ENCODE measurements around the gene GALNTL6.
"Not testable (repeated sequence)": the region's sequence is repeated elsewhere in the genome, so short reads cannot be mapped to it uniquely, and the experiment has no call there.

Gene GALNTL6

DNA sequence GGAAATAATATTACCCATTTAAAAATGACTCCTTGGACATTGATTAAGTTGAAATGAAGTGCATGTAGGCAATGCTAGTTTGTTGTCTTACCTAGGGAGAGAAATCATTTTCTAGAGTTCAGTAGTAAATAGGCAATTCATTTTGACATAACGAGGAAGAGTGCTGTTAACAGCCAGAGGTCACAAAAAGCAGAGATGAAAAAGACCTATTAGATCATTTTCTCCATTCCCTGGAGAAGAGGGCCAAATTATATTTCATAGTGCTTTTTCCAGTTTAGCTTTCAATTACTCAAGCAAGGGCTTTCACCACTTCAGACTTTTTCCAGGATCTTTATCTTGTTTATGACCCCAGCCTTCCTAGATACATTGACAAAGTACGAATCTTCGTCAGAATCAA is 981.1 kb downstream of the GALNTL6 start:
- Histone ChIP-seq H3K27me3 (ENCODE audit: insufficient read depth, low read length, poor library complexity, severe bottlenecking) (no peaks in the 10 kb centered on the region), H3K9me3 (ENCODE audit: insufficient read depth, low read depth, low read length) (no peaks in the 10 kb centered on the region), H3K9ac (ENCODE audit: low read depth, low read length, poor library complexity, severe bottlenecking) (no peak overlapping the region), H2AFZ (ENCODE audit: low read length) (no peak overlapping the region), H3K4me2 (ENCODE audit: low read depth, low read length, poor library complexity, severe bottlenecking) (no peak overlapping the region), H4K20me1 (ENCODE audit: insufficient read depth, low read length, poor library complexity, severe bottlenecking) (no peaks in the 10 kb centered on the region), H3K36me3 (ENCODE audit: insufficient read depth, low read length) (no peaks in the 10 kb centered on the region), H3K9me2 (replicated peaks; ENCODE audit: low read depth, low read length) (no peaks in the 10 kb centered on the region), H3K4me3 (ENCODE audit: low read length, poor library complexity, severe bottlenecking) (no peak overlapping the region), H3K4me1 (ENCODE audit: insufficient read depth, low read length, poor library complexity, severe bottlenecking) (no peaks in the 10 kb centered on the region), H3K79me2 (ENCODE audit: insufficient read depth, low read length) (no peaks in the 10 kb centered on the region), H3F3A (ENCODE audit: low read depth) (no peaks in the 10 kb centered on the region)
- TF ChIP-seq EZH2phosphoT487 (IDR thresholded peaks at IDR 0.05; ENCODE audit: borderline replicate concordance), result no peak
- TF ChIP-seq, protein P1, sequence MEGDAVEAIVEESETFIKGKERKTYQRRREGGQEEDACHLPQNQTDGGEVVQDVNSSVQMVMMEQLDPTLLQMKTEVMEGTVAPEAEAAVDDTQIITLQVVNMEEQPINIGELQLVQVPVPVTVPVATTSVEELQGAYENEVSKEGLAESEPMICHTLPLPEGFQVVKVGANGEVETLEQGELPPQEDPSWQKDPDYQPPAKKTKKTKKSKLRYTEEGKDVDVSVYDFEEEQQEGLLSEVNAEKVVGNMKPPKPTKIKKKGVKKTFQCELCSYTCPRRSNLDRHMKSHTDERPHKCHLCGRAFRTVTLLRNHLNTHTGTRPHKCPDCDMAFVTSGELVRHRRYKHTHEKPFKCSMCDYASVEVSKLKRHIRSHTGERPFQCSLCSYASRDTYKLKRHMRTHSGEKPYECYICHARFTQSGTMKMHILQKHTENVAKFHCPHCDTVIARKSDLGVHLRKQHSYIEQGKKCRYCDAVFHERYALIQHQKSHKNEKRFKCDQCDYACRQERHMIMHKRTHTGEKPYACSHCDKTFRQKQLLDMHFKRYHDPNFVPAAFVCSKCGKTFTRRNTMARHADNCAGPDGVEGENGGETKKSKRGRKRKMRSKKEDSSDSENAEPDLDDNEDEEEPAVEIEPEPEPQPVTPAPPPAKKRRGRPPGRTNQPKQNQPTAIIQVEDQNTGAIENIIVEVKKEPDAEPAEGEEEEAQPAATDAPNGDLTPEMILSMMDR (conservative IDR thresholded peaks at IDR 0.05; ENCODE audit: low read length), result no peak

DNA sequence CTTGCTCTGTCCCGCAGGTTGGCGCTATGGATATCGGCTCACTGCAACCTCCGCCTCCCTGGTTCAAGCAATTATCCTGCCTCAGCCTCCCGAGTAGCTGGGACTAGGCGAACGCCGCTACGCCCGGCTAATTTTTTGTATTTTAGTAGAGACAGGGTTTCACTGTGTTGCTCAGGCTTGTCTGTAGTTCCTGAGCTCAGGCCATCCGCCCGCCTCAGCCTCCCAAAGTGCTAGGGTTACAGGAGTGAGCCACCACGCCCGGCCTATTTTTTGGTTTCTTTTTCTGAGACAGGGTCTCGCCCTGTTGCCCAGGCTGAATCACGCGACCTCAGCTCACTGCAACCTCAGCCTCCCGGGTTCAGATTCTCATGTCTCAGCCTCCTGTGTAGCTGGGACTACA is 984.1 kb downstream of the GALNTL6 start:
- H3K4me2 ChIP-seq (ENCODE audit: low read depth, low read length, poor library complexity, severe bottlenecking); H3K36me3 ChIP-seq (ENCODE audit: insufficient read depth, low read length): not testable (repeated sequence)

GRCh38 chr4:172802032-172802431 is 988.8 kb downstream of the GALNTL6 start:
- Histone ChIP-seq H3K4me3 (ENCODE audit: low read length, poor library complexity, severe bottlenecking) (no peak overlapping the region), H4K20me1 (ENCODE audit: insufficient read depth, low read length, poor library complexity, severe bottlenecking) (no peaks in the 10 kb centered on the region), H3K4me2 (ENCODE audit: low read depth, low read length, poor library complexity, severe bottlenecking) (no peak overlapping the region), H3K4me1 (ENCODE audit: insufficient read depth, low read length, poor library complexity, severe bottlenecking) (no peaks in the 10 kb centered on the region), H3K9me2 (replicated peaks; ENCODE audit: low read depth, low read length) (no peaks in the 10 kb centered on the region), H3K36me3 (ENCODE audit: insufficient read depth, low read length) (no peaks in the 10 kb centered on the region), H3K9ac (ENCODE audit: low read depth, low read length, poor library complexity, severe bottlenecking) (no peak overlapping the region), H3F3A (ENCODE audit: low read depth) (no peaks in the 10 kb centered on the region), H2AFZ (ENCODE audit: low read length) (no peak overlapping the region), H3K9me3 (ENCODE audit: insufficient read depth, low read depth, low read length) (no peaks in the 10 kb centered on the region), H3K27me3 (ENCODE audit: insufficient read depth, low read length, poor library complexity, severe bottlenecking) (no peaks in the 10 kb centered on the region), H3K79me2 (ENCODE audit: insufficient read depth, low read length) (no peaks in the 10 kb centered on the region)
- TF ChIP-seq, protein P1 (conservative IDR thresholded peaks at IDR 0.05; ENCODE audit: low read length), result no peak
- TF ChIP-seq EZH2phosphoT487 (IDR thresholded peaks at IDR 0.05; ENCODE audit: borderline replicate concordance), result no peak

More for the DNA sequence above, 984.1 kb downstream of the GALNTL6 start:
- H3F3A ChIP-seq (ENCODE audit: low read depth); H3K9ac ChIP-seq (ENCODE audit: low read depth, low read length, poor library complexity, severe bottlenecking); H3K4me3 ChIP-seq (ENCODE audit: low read length, poor library complexity, severe bottlenecking); H3K9me2 ChIP-seq (replicated peaks; ENCODE audit: low read depth, low read length); H3K79me2 ChIP-seq (ENCODE audit: insufficient read depth, low read length); H3K9me3 ChIP-seq (ENCODE audit: insufficient read depth, low read depth, low read length); H3K27me3 ChIP-seq (ENCODE audit: insufficient read depth, low read length, poor library complexity, severe bottlenecking); H4K20me1 ChIP-seq (ENCODE audit: insufficient read depth, low read length, poor library complexity, severe bottlenecking); H3K4me1 ChIP-seq (ENCODE audit: insufficient read depth, low read length, poor library complexity, severe bottlenecking); H2AFZ ChIP-seq (ENCODE audit: low read length): not testable (repeated sequence)

- Histone ChIP-seq H3K27me3 (ENCODE audit: insufficient read depth, low read length, poor library complexity, severe bottlenecking) (no peaks in the 10 kb centered on the region), H4K20me1 (ENCODE audit: insufficient read depth, low read length, poor library complexity, severe bottlenecking) (no peaks in the 10 kb centered on the region), H3K4me2 (ENCODE audit: low read depth, low read length, poor library complexity, severe bottlenecking) (no peak overlapping the region), H2AFZ (ENCODE audit: low read length) (no peak overlapping the region), H3K9ac (ENCODE audit: low read depth, low read length, poor library complexity, severe bottlenecking) (no peak overlapping the region), H3K4me1 (ENCODE audit: insufficient read depth, low read length, poor library complexity, severe bottlenecking) (no peaks in the 10 kb centered on the region), H3K9me2 (replicated peaks; ENCODE audit: low read depth, low read length) (no peaks in the 10 kb centered on the region), H3F3A (ENCODE audit: low read depth) (no peaks in the 10 kb centered on the region), H3K9me3 (ENCODE audit: insufficient read depth, low read depth, low read length) (no peaks in the 10 kb centered on the region), H3K4me3 (ENCODE audit: low read length, poor library complexity, severe bottlenecking) (no peak overlapping the region), H3K79me2 (ENCODE audit: insufficient read depth, low read length) (no peaks in the 10 kb centered on the region), H3K36me3 (ENCODE audit: insufficient read depth, low read length) (no peaks in the 10 kb centered on the region)
- TF ChIP-seq EZH2phosphoT487 (IDR thresholded peaks at IDR 0.05; ENCODE audit: borderline replicate concordance), result no peak
- TF ChIP-seq, protein P1 (conservative IDR thresholded peaks at IDR 0.05; ENCODE audit: low read length), result no peak
Measured at GRCh38 chr4:172806841-172807240, 993.6 kb downstream of the GALNTL6 start.
